ENCODE results near the gene TRPM1. TPM values are rescaled to one million over a fixed set of nuclear protein-coding genes. Genes with fewer than 3 reads are reported as not detected.

TRPM1 gene
- total and polyA plus RNA-seq, 7 experiments from 2014 or later, result not detected

DNA sequence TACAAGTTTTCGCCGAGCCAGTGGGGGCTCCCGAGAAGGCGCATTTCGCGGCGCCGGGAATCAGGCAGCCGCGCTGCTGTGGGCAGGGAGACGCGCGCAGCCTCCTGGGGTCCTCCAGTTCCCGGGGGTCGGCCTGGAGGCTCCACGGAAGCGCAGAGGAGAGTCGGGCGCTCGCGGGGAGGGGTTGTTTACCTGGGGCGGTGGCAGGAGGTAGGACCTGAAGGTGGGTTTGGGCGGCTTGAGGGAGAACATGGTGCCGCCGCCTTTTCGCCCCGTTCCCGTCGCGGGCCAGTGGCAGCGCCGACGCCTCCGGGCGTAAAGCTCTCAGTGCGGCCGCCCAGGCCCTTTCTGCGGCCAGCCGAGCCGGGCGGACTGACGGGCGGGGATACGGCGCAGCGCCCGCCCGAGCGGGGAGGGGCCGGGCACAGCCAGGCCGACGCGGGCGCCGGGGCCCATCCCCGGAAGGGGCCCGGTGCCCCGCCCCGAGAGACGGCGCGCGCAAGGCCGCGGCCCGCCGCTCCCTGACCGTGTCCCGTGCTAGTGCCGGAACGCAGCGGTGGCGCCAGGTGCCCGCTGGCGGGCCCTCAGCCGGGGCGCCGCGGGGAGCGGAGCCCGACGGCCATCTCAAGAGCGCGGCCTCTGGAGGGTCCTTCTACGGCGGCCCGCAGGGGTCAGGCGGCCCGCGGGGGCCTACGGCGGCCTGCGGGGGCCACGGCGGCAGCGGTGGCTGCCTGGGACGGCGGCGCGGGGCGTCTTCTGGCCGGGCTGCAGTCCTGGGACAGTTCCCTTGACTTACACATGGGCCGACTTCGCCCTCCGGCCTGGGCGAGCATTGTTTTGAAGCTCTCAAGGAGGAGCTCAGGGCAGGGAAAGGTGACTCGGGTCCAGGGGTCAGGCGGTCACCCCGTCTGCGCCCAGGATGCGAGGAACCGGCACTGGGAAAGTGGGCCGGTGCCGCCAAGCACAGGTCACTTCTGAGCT, 110.0 kb downstream of the TRPM1 start, which contains the start of gene MTMR10:
Gene MTMR10 (minus strand): TSS at position 374 of the 981 bp plus-strand sequence. CDS start 122 bp downstream, at position 252.
- H3K9me3 ChIP-seq (ENCODE audit: control insufficient read depth in 2 of 3, low read length in 3 of 3), result no peaks in the 10 kb centered on the region
- H3K27me3 ChIP-seq (ENCODE audit: control insufficient read depth in 2 of 2, insufficient read depth in 2 of 2, low read length in 2 of 2), result no peaks in the 10 kb centered on the region
- ChIA-PET CTCF (interaction anchor here (0.6 kb wide), 1 partner anchor 23 kb away, joined by 3 read pairs; no protein-coding TSS in a partner anchor), POLR2A (interaction anchor here (1.1 to 3.0 kb wide), 6 partner anchors 10 to 493 kb away, joined by 3 to 21 read pairs (median 6); no protein-coding TSS in a partner anchor)
- Mint-ChIP-seq H3K9me3 (peaks cover 0 to 8% (median 0%) of the 10 kb centered on the region in 11 donors), H3K4me3 (peak within 1 kb of the TSS; percentile 91 to 97 (median 95)), H3K27me3 (peaks cover 0 to 13% (median 0%) of the 10 kb centered on the region in 5 donors), H3K4me1 (peaks cover 22 to 48% (median 36%) of the 10 kb centered on the region in 7 donors), H3K36me3 (peaks cover 0 to 8% (median 3%) of the 10 kb centered on the region in 5 donors), H3K27ac (peak within 1 kb of the TSS; percentile 90 to 98 (median 93))
- intact Hi-C loops (cut with micrococcal nuclease), result loop anchor here (1.0 to 10.0 kb wide), 14 partner anchors 15 to 879 kb away; partner anchors contain the start of genes FAN1 (in 1 of the 2), KLF13 (in 1 of the 2) and OTUD7A (in 1 of the 2)
- H3K36me3 ChIP-seq (ENCODE audit: control insufficient read depth in 2 of 3, insufficient read depth in 3 of 3, low read length in 3 of 3), result peaks cover 0 to 6% (median 0%) of the 10 kb centered on the region in 3 experiments
- H3K27ac ChIP-seq (ENCODE audit: low read depth, low read length), result peak within 1 kb of the TSS; percentile 89
- H3K4me3 ChIP-seq (ENCODE audit: low read length), result peak within 1 kb of the TSS; percentile 96
- DNase-seq (peak; percentile 54 to 84 (median 82)), ATAC-seq (peak; percentile 96)
- H3K4me1 ChIP-seq (ENCODE audit: control insufficient read depth in 2 of 2, insufficient read depth in 2 of 2, low read length in 2 of 2), result peaks cover 23 to 27% of the 10 kb centered on the region in 2 donors

DNA sequence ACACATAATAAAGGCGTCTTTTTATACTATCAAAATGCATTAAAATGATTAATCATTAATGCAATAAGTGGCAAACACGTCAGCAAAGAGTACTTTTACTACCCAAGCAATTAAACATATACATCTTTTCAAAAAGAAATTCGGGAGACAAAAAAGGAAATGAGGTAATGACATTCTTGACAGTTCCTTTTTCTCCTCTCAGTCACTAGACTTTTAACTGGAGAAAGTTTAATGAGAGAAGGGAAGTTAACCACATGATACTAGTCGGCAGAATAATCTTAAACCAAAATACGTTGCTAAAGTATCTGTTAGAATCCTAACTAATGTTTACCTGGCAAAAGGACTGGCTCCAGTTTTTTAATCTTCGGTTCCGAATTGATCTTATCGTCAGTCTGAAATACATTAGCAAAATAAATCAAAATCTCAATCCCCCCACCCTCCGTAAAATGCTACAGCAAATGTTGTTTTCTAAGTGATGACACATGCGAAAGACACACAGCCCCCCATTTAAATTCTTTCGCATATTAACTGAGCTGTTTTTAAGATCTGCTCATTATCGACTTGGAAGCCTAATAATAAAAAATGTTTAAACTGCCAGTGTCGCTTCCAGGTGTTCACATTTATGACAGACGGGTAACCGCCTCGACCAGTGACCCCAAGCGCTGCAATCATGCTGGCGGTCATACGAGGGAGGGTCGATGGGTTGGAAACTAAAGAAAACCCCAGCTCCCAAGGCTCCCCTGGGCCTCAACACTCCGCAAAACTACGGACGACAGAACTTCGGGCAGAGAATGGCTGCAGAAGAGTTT, 110.9 kb downstream of the TRPM1 start:
- H3K4me3 ChIP-seq (ENCODE audit: low read length), result peak overlapping the region; percentile 96
- no peak for ATAC-seq
- POLR2A ChIA-PET, result interaction anchor here (0.6 to 3.0 kb wide), 7 partner anchors 9 to 494 kb away, joined by 3 to 21 read pairs (median 4); no protein-coding TSS in a partner anchor
- H3K27ac Mint-ChIP-seq, result peak overlapping the region; percentile 90 to 98 (median 93)
- no peak for DNase-seq
- intact Hi-C loops (cut with micrococcal nuclease), result loop anchor here (1.0 to 10.0 kb wide), 14 partner anchors 14 to 880 kb away; partner anchors contain the start of genes FAN1 (in 1 of the 2), KLF13 (in 1 of the 2) and OTUD7A (in 1 of the 2)
- peaks cover 0 to 8% (median 0%) of the 10 kb centered on the region in 11 donors for H3K9me3 Mint-ChIP-seq
- H3K4me1 Mint-ChIP-seq, result peaks cover 23 to 53% (median 41%) of the 10 kb centered on the region in 7 donors
- peak overlapping the region; percentile 89 for H3K27ac ChIP-seq (ENCODE audit: low read depth, low read length)
- H3K27me3 ChIP-seq (ENCODE audit: control insufficient read depth in 2 of 2, insufficient read depth in 2 of 2, low read length in 2 of 2), result no peaks in the 10 kb centered on the region
- H3K36me3 ChIP-seq (ENCODE audit: control insufficient read depth in 2 of 3, insufficient read depth in 3 of 3, low read length in 3 of 3), result peaks cover 0 to 11% (median 0%) of the 10 kb centered on the region in 3 experiments
- peaks cover 0 to 6% (median 0%) of the 10 kb centered on the region in 5 donors for H3K27me3 Mint-ChIP-seq
- H3K36me3 Mint-ChIP-seq, result peaks cover 0 to 12% (median 3%) of the 10 kb centered on the region in 5 donors
- CTCF ChIA-PET, result no interaction called here
- peak overlapping the region; percentile 91 to 97 (median 95) for H3K4me3 Mint-ChIP-seq
- H3K9me3 ChIP-seq (ENCODE audit: control insufficient read depth in 2 of 3, low read length in 3 of 3), result no peaks in the 10 kb centered on the region
- peaks cover 27 to 28% of the 10 kb centered on the region in 2 donors for H3K4me1 ChIP-seq (ENCODE audit: control insufficient read depth in 2 of 2, insufficient read depth in 2 of 2, low read length in 2 of 2)

- Histone ChIP-seq H3K4me1 (ENCODE audit: control insufficient read depth in 2 of 2, insufficient read depth in 2 of 2, low read length in 2 of 2) (peaks cover 27 to 34% of the 10 kb centered on the region in 2 donors), H3K9me3 (ENCODE audit: control insufficient read depth in 2 of 3, low read length in 3 of 3) (no peaks in the 10 kb centered on the region), H3K27me3 (ENCODE audit: control insufficient read depth in 2 of 2, insufficient read depth in 2 of 2, low read length in 2 of 2) (no peaks in the 10 kb centered on the region), H3K4me3 (ENCODE audit: low read length) (peak overlapping the region; percentile 96), H3K36me3 (ENCODE audit: control insufficient read depth in 2 of 3, insufficient read depth in 3 of 3, low read length in 3 of 3) (peaks cover 0 to 14% (median 0%) of the 10 kb centered on the region in 3 experiments), H3K27ac (ENCODE audit: low read depth, low read length) (peak overlapping the region; percentile 89)
- Mint-ChIP-seq H3K27ac (peak overlapping the region in 8 of 9 donors; percentile 90 to 96 (median 93)), H3K4me3 (peak overlapping the region; percentile 91 to 97 (median 95)), H3K4me1 (peaks cover 26 to 59% (median 47%) of the 10 kb centered on the region in 7 donors), H3K27me3 (peaks cover 0 to 3% (median 0%) of the 10 kb centered on the region in 5 donors), H3K36me3 (peaks cover 3 to 15% (median 3%) of the 10 kb centered on the region in 5 donors), H3K9me3 (peaks cover 0 to 8% (median 0%) of the 10 kb centered on the region in 11 donors)
- ChIA-PET POLR2A (interaction anchor here (1.1 to 3.0 kb wide), 3 partner anchors 9 to 494 kb away, joined by 4 to 21 read pairs (median 4); no protein-coding TSS in a partner anchor), CTCF (no interaction called here)
- intact Hi-C loops (cut with micrococcal nuclease), result loop anchor here (2.0 to 10.0 kb wide), 9 partner anchors 13 to 881 kb away; partner anchors contain the start of gene OTUD7A (in 1 of the 2)
- DNase-seq (no peak), ATAC-seq (no peak)
These were observed 111.5 kb downstream of the TRPM1 start for GRCh38 chr15:30990036-30990435.

- DNase-seq, result no peak
- intact Hi-C loops (cut with micrococcal nuclease), result no loop called here
- Mint-ChIP-seq H3K27me3 (no peaks in the 10 kb centered on the region), H3K27ac (peak overlapping the region in 6 of 9 donors; percentile 2 to 80 (median 50)), H3K9me3 (no peaks in the 10 kb centered on the region), H3K36me3 (peaks cover 8 to 50% (median 24%) of the 10 kb centered on the region in 5 donors), H3K4me3 (peak overlapping the region in 8 of 10 donors; percentile 21 to 64 (median 32)), H3K4me1 (peaks cover 22 to 88% (median 76%) of the 10 kb centered on the region in 7 donors)
- Histone ChIP-seq H3K36me3 (ENCODE audit: control insufficient read depth in 2 of 3, insufficient read depth in 3 of 3, low read length in 3 of 3) (peaks cover 0 to 18% (median 3%) of the 10 kb centered on the region in 3 experiments), H3K27ac (ENCODE audit: low read depth, low read length) (no peak overlapping the region), H3K4me1 (ENCODE audit: control insufficient read depth in 2 of 2, insufficient read depth in 2 of 2, low read length in 2 of 2) (peaks cover 14 to 34% of the 10 kb centered on the region in 2 donors), H3K9me3 (ENCODE audit: control insufficient read depth in 2 of 3, low read length in 3 of 3) (no peaks in the 10 kb centered on the region), H3K4me3 (ENCODE audit: low read length) (no peak overlapping the region), H3K27me3 (ENCODE audit: control insufficient read depth in 2 of 2, insufficient read depth in 2 of 2, low read length in 2 of 2) (no peaks in the 10 kb centered on the region)
- CTCF ChIA-PET, result interaction anchor here (0.7 kb wide), 2 partner anchors 8 to 102 kb away, joined by 3 read pairs; no protein-coding TSS in a partner anchor
- ATAC-seq, result no peak
- POLR2A ChIA-PET, result interaction anchor here (0.8 to 0.9 kb wide), 2 partner anchors 14 to 23 kb away, joined by 3 read pairs; no protein-coding TSS in a partner anchor
These were observed 116.4 kb downstream of the TRPM1 start for GRCh38 chr15:30985081-30985531.

DNA sequence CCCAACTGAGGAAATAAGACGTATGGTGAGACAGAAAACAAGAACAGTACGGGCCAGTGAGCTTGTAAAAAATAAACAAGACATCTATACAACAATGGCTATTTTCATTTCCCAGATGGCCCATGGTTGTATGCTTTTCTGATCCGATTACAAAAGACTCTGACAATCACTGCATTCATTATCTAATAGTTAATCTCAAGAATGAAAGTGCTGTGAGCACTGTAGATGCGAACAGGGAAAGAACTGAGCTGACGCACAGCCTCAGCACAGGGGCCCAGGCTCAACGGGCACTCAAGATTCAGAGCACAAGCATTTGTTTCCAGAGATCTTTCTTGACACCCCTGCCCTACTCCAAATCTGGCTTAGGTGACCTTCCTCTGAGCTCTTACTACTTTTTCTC, 117.0 kb downstream of the TRPM1 start:
- H3K4me3 Mint-ChIP-seq, result peak overlapping the region in 5 of 10 donors; percentile 26 to 49 (median 31)
- no peaks in the 10 kb centered on the region for H3K27me3 Mint-ChIP-seq
- no peak overlapping the region for H3K4me3 ChIP-seq (ENCODE audit: low read length)
- intact Hi-C loops (cut with micrococcal nuclease), result no loop called here
- no peak for ATAC-seq
- H3K27me3 ChIP-seq (ENCODE audit: control insufficient read depth in 2 of 2, insufficient read depth in 2 of 2, low read length in 2 of 2), result no peaks in the 10 kb centered on the region
- POLR2A ChIA-PET, result interaction anchor here (0.9 kb wide), 1 partner anchor 23 kb away, joined by 3 read pairs; no protein-coding TSS in a partner anchor
- H3K4me1 ChIP-seq (ENCODE audit: control insufficient read depth in 2 of 2, insufficient read depth in 2 of 2, low read length in 2 of 2), result peaks cover 9 to 29% of the 10 kb centered on the region in 2 donors
- CTCF ChIA-PET, result interaction anchor here (0.7 kb wide), 1 partner anchor 103 kb away, joined by 3 read pairs; no protein-coding TSS in a partner anchor
- H3K27ac ChIP-seq (ENCODE audit: low read depth, low read length), result no peak overlapping the region
- peaks cover 13 to 56% (median 29%) of the 10 kb centered on the region in 5 donors for H3K36me3 Mint-ChIP-seq
- H3K4me1 Mint-ChIP-seq, result peaks cover 23 to 88% (median 77%) of the 10 kb centered on the region in 7 donors
- no peak for DNase-seq
- no peaks in the 10 kb centered on the region for H3K9me3 ChIP-seq (ENCODE audit: control insufficient read depth in 2 of 3, low read length in 3 of 3)
- peak overlapping the region in 4 of 9 donors; percentile 6 to 80 (median 33) for H3K27ac Mint-ChIP-seq
- H3K9me3 Mint-ChIP-seq, result no peaks in the 10 kb centered on the region
- peaks cover 0 to 22% (median 3%) of the 10 kb centered on the region in 3 experiments for H3K36me3 ChIP-seq (ENCODE audit: control insufficient read depth in 2 of 3, insufficient read depth in 3 of 3, low read length in 3 of 3)
